GM21526 (cell line): Measurements from ENCODE around the gene CPAMD8.
"Not testable (repeated sequence)": the region's sequence is repeated elsewhere in the genome, so short reads cannot be mapped to it uniquely, and the experiment has no call there.

Experiments
- ATAC-seq: cut with Tn5 transposase; IDR thresholded peaks from one replicate; pipeline ENCODE4 v1.9.1; 2021; ENCODE audit warnings: moderate library complexity; ENCODE audit not compliant: unreplicated experiment, low FRiP score

Gene CPAMD8

GRCh38 chr19:16878181-16878965, 148.2 kb downstream of the CPAMD8 start:
- ATAC-seq = no peak

GRCh38 chr19:16877581-16877980, 149.0 kb downstream of the CPAMD8 start:
- no peak for ATAC-seq

DNA sequence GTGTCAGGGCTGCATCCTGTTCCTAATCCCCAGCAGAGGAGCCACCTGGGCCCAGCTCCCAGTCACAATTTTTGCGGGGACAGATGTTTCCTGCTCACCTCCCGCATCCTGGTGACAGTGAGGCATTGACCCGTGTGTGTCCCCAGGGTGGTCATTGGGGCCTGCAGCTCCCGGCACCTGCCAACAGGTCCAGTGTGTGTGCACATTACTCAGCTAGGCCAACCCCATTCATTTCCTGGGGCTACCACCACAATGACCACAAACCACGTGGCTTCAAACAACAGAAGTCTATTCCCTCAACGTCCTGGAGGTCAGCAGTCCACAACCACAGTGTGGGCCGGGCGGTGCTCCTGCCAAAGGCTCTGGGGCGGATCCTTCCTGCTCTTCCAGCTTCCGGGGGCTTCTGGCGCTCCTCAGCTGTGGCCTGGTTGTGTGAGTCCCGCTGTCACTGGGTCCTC, 149.7 kb downstream of the CPAMD8 start:
- ATAC-seq = no peak

DNA sequence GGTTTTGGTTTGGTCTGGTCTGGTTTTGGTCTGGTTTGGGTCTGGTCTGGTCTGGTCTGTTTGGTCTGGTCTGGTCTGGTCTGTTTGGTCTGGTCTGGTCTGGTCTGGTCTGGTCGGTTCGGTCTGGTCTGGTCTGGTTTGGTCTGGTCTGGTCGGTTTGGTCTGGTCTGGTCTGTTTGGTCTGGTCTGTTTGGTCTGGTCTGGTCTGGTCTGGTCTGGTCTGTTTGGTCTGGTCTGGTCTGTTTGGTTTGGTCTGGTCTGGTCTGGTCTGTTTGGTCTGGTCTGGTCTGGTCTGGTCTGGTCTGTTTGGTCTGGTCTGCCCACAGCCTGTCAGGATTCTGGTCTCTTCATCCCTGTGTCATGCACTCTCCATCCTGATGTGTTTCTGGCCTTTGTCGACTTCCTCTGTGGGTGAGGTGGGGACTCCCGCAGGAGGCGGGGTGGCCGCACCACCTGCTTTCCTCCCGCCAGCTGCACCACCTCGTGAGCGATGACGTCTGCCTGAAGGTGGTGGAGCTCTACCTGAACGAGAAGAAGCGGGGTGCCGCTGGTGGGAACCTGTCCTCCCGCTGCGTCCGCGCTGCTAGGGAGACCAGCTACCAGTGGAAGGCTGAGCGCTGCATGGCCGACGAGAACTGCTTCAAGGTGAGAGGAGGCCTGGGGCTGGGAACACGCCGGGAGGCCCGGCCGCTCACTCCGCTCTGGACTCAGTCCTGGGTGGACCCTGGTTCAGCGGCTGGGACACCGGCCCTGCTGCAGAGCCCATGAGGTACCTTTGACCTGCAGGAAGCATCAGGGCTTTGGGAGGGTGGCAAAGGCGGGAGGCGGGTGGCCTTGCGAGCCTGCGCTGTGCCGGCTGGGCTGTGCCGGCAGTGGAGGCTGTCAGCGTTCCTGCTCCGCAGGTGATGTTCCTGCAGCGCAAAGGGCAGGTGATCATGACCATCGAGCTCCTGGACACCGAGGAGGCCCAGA, 150.7 kb downstream of the CPAMD8 start:
- no peak for ATAC-seq

GRCh38 chr19:16874978-16875299, 151.7 kb downstream of the CPAMD8 start:
- not testable (repeated sequence) for ATAC-seq

DNA sequence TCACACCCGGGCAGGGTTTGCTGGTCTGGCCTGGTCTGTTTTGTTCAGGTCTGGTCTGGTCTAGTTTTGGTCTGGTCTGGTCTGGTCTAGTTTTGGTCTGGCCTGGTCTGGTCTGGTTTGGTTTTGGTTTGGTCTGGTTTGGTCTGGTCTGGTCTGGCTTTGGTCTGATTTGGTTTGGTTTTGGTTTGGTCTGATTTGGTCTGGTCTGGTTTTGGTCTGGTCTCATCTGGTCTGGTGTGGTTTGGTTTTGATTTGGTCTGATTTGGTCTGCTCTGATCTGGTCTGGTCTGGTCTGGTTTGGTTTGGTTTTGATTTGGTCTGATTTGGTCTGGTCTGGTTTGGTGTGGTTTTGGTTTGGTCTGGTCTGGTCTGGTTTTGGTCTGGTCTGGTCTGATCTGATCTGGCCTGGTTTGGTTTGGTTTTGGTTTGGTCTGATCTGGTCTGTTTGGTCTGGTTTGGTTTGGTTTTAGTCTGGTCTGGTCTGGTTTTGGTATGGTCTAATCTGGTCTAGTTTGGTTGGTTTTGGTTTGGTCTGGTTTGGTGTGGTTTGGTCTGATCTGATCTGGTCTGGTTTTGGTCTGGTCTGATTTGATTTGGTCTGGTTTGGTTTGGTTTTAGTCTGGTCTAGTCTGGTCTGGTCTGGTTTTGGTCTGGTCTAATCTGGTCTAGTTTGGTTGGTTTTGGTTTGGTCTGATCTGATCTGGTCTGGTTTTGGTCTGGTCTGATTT, 152.2 kb downstream of the CPAMD8 start:
- no peak for ATAC-seq

DNA sequence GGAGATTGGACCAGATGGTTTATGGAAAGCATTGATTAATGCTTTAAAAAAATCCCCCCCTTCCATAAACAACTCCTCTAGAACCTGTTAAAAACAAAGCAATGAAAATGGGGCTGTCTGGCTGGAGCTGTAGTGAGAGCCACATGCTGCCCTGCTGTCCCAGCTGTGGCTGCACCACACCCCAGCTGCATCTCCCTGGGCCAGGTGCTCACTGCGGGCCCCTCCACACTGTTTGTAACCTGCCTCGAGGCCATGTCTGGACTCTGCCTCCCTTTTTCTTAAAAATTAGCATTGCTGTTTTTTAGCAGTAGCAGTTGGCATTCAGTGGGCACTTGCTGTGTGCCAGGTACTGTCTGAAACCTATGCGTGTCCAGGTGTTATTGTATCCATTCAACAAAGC, 153.0 kb downstream of the CPAMD8 start:
- no peak for ATAC-seq

GRCh38 chr19:16872728-16873127, 153.9 kb downstream of the CPAMD8 start:
- no peak for ATAC-seq

- ATAC-seq = no peak
Measured at GRCh38 chr19:16871871-16872270, 154.7 kb downstream of the CPAMD8 start.

- no peak for ATAC-seq
Measured at GRCh38 chr19:16869331-16869972, 157.2 kb downstream of the CPAMD8 start.

- ATAC-seq = no peak
Measured at GRCh38 chr19:16868423-16869130, 158.0 kb downstream of the CPAMD8 start.

DNA sequence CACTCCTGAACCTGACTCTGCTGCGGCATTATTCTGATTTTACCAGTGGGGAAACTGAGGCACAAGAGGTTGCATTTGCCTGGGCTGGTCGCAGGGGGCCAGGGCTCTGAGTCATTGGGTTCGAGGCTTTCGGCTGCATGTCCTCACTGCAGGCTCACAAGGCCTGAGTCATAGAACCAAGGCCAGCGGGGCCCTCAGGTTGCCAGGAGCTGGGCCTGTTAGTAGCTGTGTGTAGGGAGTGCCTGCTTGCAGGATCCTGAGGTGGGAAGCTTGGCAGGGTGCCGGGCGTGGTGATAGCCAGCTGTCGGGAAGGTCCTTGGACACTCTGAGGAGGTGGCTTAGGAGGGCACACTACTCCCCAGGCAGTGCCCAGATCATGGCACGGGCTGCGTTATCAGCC, 159.4 kb downstream of the CPAMD8 start:
- ATAC-seq = no peak

DNA sequence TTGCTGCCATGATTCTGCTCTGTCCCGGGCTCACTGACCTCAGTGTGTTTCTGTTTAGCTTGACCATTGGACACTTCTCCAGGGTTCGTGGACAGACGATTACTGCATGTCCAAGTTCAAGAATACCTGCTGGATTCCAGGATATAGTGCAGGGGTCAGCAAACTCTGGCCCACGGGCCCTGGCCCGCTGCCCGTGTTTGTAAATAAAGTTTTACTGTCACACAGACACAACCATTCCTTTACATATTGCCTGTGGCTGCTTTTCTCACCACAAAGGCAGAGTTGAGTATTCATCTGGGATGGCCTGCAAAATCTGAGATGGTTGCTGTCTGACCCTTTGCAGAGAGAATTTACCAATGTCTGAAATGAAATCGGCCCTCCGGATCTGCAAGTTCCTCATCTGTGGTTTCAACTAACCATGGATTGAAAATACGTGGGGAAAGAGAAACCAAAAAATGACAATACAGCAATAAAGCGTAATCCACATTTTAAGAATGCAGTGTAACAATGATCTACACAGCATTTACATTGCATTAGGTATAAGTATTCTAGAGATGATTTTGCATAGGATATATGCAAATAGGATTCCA, 163.7 kb downstream of the CPAMD8 start:
- ATAC-seq = no peak

GRCh38 chr19:16861834-16862233, 164.8 kb downstream of the CPAMD8 start:
- no peak for ATAC-seq

- ATAC-seq = no peak
Measured at GRCh38 chr19:16861011-16861410, 165.6 kb downstream of the CPAMD8 start.

DNA sequence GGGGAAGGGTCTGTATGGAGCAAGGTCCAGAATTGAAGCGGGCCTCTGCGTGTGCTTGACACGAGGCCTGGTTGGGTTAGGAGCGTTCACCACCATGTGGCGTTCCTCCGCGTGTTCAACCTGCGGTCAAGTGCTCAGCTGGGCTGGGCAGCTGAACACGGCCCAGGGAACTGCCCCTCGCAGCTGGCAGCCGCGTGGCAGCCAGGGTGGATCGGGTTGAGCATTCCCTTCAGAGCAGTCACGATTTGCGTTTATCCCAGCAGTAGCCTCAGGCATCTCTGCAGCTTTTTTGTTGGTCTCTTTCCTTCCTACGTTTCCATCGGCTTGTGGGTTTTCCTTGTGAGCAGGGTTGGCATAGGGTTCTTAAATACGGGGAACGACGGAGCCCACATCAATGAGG, 166.5 kb downstream of the CPAMD8 start:
- ATAC-seq = no peak

DNA sequence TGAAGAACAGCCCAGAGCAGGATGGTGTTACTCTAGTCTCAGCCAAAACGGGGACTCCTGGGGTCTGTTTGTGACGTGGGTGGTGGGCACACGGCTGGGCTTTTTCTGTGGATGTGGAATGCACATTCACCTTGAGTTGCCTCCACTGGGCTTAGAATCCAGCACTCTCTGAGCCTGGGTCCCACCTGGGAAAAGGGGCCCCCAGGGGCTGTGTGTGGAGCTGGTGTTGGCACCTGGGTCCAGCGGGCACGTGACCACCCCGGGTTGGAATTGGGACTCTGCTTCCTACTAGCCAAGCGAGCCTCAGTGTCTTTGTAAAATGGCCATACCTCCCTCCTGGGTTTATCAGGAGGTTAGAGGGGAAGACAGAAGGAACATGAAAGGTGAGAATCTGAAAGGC, 167.0 kb downstream of the CPAMD8 start:
- ATAC-seq = no peak

GRCh38 chr19:16856091-16856490, 170.5 kb downstream of the CPAMD8 start:
- no peak for ATAC-seq

DNA sequence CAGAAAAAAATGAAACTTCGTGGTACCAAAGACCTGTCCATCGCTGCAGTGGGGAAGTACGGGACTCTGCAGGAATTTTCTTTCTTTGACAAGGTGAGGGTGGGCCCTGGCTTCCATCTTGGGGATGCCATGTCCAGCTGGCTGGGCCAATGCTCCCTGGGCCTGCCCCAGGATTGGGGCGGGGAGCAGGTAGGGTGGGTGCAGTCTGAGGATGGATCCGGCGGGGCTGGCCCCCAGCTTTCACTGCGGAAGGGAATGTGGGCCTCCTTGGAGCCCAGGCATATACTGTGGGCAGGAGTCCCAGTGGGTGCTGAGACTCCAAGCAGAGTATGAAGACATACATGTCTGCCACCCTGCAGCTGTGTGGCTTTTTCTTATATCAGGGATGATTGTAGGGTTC, 173.5 kb downstream of the CPAMD8 start:
- no peak for ATAC-seq
